HG03521 (cell line): ENCODE results near the gene MKX.

Experiments
- ATAC-seq: cut with Tn5 transposase; IDR thresholded peaks from one replicate; pipeline ENCODE4 v1.9.1; 2021; ENCODE audit warnings: mild to moderate bottlenecking, moderate library complexity; ENCODE audit not compliant: unreplicated experiment

Gene MKX

GRCh38 chr10:27742195-27743011 is 3.2 kb downstream of the MKX start:
- peak; percentile 86 for ATAC-seq

- ATAC-seq, result no peak
Observed at GRCh38 chr10:27741173-27742091, 4.2 kb downstream of the MKX start.

- ATAC-seq, result no peak
Observed at GRCh38 chr10:27736396-27736795, 9.2 kb downstream of the MKX start.

GRCh38 chr10:27730041-27730440 is 15.6 kb downstream of the MKX start:
- ATAC-seq, result no peak

GRCh38 chr10:27728338-27728737 is 17.3 kb downstream of the MKX start:
- ATAC-seq, result no peak

GRCh38 chr10:27724287-27724686 is 21.3 kb downstream of the MKX start:
- no peak for ATAC-seq

- ATAC-seq, result no peak
Observed at GRCh38 chr10:27723436-27723835, 22.2 kb downstream of the MKX start.

- ATAC-seq, result no peak
Observed at GRCh38 chr10:27720529-27720928, 25.1 kb downstream of the MKX start.

GRCh38 chr10:27719052-27719451 is 26.6 kb downstream of the MKX start:
- ATAC-seq, result no peak

- ATAC-seq, result no peak
Observed at GRCh38 chr10:27717861-27718260, 27.8 kb downstream of the MKX start.

GRCh38 chr10:27717224-27717623 is 28.4 kb downstream of the MKX start:
- ATAC-seq, result no peak

GRCh38 chr10:27716521-27716920 is 29.1 kb downstream of the MKX start:
- ATAC-seq, result no peak

- no peak for ATAC-seq
Observed at GRCh38 chr10:27715505-27715904, 30.1 kb downstream of the MKX start.

GRCh38 chr10:27714349-27714748 is 31.3 kb downstream of the MKX start:
- ATAC-seq, result no peak

- no peak for ATAC-seq
Observed at GRCh38 chr10:27713941-27714340, 31.7 kb downstream of the MKX start.

GRCh38 chr10:27710014-27710413 is 35.6 kb downstream of the MKX start:
- no peak for ATAC-seq

GRCh38 chr10:27709304-27709703 is 36.3 kb downstream of the MKX start:
- no peak for ATAC-seq

GRCh38 chr10:27701938-27702537 is 43.6 kb downstream of the MKX start:
- no peak for ATAC-seq

- ATAC-seq, result no peak
Observed at GRCh38 chr10:27699776-27700175, 45.8 kb downstream of the MKX start.

- no peak for ATAC-seq
Observed at GRCh38 chr10:27698961-27699360, 46.7 kb downstream of the MKX start.

- ATAC-seq, result no peak
Observed at GRCh38 chr10:27696466-27696865, 49.2 kb downstream of the MKX start.

GRCh38 chr10:27695706-27696105 is 49.9 kb downstream of the MKX start:
- no peak for ATAC-seq
